ENCODE results near the gene HSD11B2. TPM values are rescaled to one million over a fixed set of nuclear protein-coding genes. Genes with fewer than 3 reads are reported as not detected.
A peak's percentile ranks its signal among the peaks of the same experiment; 100 is the strongest.

The HSD11B2 gene
- total RNA-seq, 2 donors from 2014 or later, result 11.4 to 35.6 TPM

GRCh38 chr16:67415872-67416793 lies 14.8 kb upstream of the HSD11B2 start, which contains the start of gene ZDHHC1:
ZDHHC1 (minus strand) TSS chr16:67416477; CDS start chr16:67407775, 8,702 bp downstream.
- H3K36me3 ChIP-seq, result no peaks in the 10 kb centered on the region
- H3K4me3 ChIP-seq, result peak within 1 kb of the TSS; percentile 76 to 83
- H3K27ac ChIP-seq, result peak within 1 kb of the TSS; percentile 94
- intact Hi-C loops (cut with DNase I), result no loop called here
- no peaks in the 10 kb centered on the region for H3K27me3 ChIP-seq (replicated peaks; ENCODE audit: insufficient read depth)
- DNase-seq (ENCODE audit: low spot score), result peak; percentile 67
- H3K4me1 ChIP-seq (replicated peaks), result no peaks in the 10 kb centered on the region
- no peaks in the 10 kb centered on the region for H3K9me3 ChIP-seq
- under 1% methylated on average over 39 of the region's 73 CpGs for WGBS
- TF ChIP-seq, protein P1, sequence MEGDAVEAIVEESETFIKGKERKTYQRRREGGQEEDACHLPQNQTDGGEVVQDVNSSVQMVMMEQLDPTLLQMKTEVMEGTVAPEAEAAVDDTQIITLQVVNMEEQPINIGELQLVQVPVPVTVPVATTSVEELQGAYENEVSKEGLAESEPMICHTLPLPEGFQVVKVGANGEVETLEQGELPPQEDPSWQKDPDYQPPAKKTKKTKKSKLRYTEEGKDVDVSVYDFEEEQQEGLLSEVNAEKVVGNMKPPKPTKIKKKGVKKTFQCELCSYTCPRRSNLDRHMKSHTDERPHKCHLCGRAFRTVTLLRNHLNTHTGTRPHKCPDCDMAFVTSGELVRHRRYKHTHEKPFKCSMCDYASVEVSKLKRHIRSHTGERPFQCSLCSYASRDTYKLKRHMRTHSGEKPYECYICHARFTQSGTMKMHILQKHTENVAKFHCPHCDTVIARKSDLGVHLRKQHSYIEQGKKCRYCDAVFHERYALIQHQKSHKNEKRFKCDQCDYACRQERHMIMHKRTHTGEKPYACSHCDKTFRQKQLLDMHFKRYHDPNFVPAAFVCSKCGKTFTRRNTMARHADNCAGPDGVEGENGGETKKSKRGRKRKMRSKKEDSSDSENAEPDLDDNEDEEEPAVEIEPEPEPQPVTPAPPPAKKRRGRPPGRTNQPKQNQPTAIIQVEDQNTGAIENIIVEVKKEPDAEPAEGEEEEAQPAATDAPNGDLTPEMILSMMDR (IDR thresholded peaks at IDR 0.05), result peak; percentile 56 to 83 (median 68)
- TF ChIP-seq POLR2A (IDR thresholded peaks at IDR 0.05) (peak; percentile 61), POLR2AphosphoS5 (IDR thresholded peaks at IDR 0.05) (peak; percentile 60)

- Histone ChIP-seq H3K36me3 (no peaks in the 10 kb centered on the region), H3K4me1 (replicated peaks) (no peaks in the 10 kb centered on the region), H3K27me3 (replicated peaks; ENCODE audit: insufficient read depth) (no peaks in the 10 kb centered on the region), H3K9me3 (no peaks in the 10 kb centered on the region), H3K4me3 (no peak overlapping the region), H3K27ac (no peak overlapping the region)
- 67% methylated on average over 2 of the region's 2 CpGs for WGBS
- TF ChIP-seq, protein P1 (IDR thresholded peaks at IDR 0.05), result no peak
- no peak for TF ChIP-seq POLR2A (IDR thresholded peaks at IDR 0.05)
- TF ChIP-seq POLR2AphosphoS5 (IDR thresholded peaks at IDR 0.05), result no peak
- no peak for DNase-seq (ENCODE audit: low spot score)
- intact Hi-C loops (cut with DNase I), result no loop called here
These were observed 13.4 kb upstream of the HSD11B2 start for GRCh38 chr16:67417333-67418061.

- 95% methylated on average over 3 of the region's 3 CpGs for WGBS
- no peak for TF ChIP-seq POLR2AphosphoS5 (IDR thresholded peaks at IDR 0.05)
- intact Hi-C loops (cut with DNase I), result no loop called here
- Histone ChIP-seq H3K4me3 (no peak overlapping the region), H3K27ac (no peak overlapping the region), H3K27me3 (replicated peaks; ENCODE audit: insufficient read depth) (no peaks in the 10 kb centered on the region), H3K9me3 (no peaks in the 10 kb centered on the region), H3K36me3 (no peaks in the 10 kb centered on the region), H3K4me1 (replicated peaks) (no peaks in the 10 kb centered on the region)
- DNase-seq (ENCODE audit: low spot score), result no peak
These were observed 11.4 kb upstream of the HSD11B2 start for GRCh38 chr16:67419502-67419901.

GRCh38 chr16:67419931-67420330 lies 11.0 kb upstream of the HSD11B2 start:
- intact Hi-C loops (cut with DNase I), result no loop called here
- DNase-seq (ENCODE audit: low spot score), result no peak
- TF ChIP-seq, protein P1 (IDR thresholded peaks at IDR 0.05), result no peak
- TF ChIP-seq POLR2AphosphoS5 (IDR thresholded peaks at IDR 0.05), result no peak
- TF ChIP-seq POLR2A (IDR thresholded peaks at IDR 0.05), result no peak
- Histone ChIP-seq H3K4me3 (no peak overlapping the region), H3K36me3 (no peaks in the 10 kb centered on the region), H3K27me3 (replicated peaks; ENCODE audit: insufficient read depth) (no peaks in the 10 kb centered on the region), H3K4me1 (replicated peaks) (no peaks in the 10 kb centered on the region), H3K9me3 (no peaks in the 10 kb centered on the region), H3K27ac (no peak overlapping the region)
- WGBS, result 83% methylated on average over 3 of the region's 3 CpGs

DNA sequence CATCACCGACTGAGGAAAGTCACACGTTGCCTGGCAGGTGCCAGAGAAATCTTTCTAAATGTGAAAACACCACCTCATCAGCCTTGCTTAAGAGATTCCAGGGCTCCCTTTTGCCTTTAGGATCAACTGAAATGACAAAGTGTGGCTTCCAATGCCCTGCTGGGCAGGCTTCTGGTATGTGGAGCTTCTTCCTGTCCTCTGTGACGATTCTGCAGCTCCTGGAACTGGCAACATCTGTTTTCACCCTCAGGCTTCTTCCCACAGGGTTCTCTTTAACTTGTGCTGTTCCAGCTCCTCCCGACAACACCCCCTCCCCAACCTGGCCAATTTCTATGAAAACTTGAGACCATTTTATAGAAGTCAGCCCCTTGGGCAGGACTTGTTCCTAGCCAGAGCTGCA lies 9.9 kb upstream of the HSD11B2 start:
- intact Hi-C loops (cut with DNase I), result no loop called here
- whole genome bisulfite sequencing, result 90% methylated on average over 4 of the region's 4 CpGs

More for the DNA sequence above, 9.9 kb upstream of the HSD11B2 start:
- TF ChIP-seq, protein P1 (IDR thresholded peaks at IDR 0.05), result no peak
- TF ChIP-seq POLR2AphosphoS5 (IDR thresholded peaks at IDR 0.05) (no peak), POLR2A (IDR thresholded peaks at IDR 0.05) (no peak)
- Histone ChIP-seq H3K4me3 (no peak overlapping the region), H3K27me3 (replicated peaks; ENCODE audit: insufficient read depth) (no peaks in the 10 kb centered on the region), H3K27ac (no peak overlapping the region), H3K36me3 (no peaks in the 10 kb centered on the region), H3K4me1 (replicated peaks) (no peaks in the 10 kb centered on the region), H3K9me3 (no peaks in the 10 kb centered on the region)
- DNase-seq (ENCODE audit: low spot score), result no peak

All from prostate gland (tissue), 2 donors.